Measurements from ENCODE around the gene SGTA. TPM values are rescaled to one million over a fixed set of nuclear protein-coding genes. Genes with fewer than 3 reads are reported as not detected.
"Not testable (repeated sequence)": the region's sequence is repeated elsewhere in the genome, so short reads cannot be mapped to it uniquely, and the experiment has no call there.

Gene SGTA
- total RNA-seq, 4 donors from 2014 or later: 43.4 to 86.8 (median 73.4) TPM

- H3K9me3 ChIP-seq: no peaks in the 10 kb centered on the region
- no peaks in the 10 kb centered on the region for H3K27me3 ChIP-seq
- H3K27ac ChIP-seq: no peak overlapping the region
- no peaks in the 10 kb centered on the region for H3K4me1 ChIP-seq
- 90 to 91% methylated on average over 8 to 14 of the region's 16 CpGs for WGBS, 2 donors
- no peaks in the 10 kb centered on the region for H3K36me3 ChIP-seq
- no peak for DNase-seq
- H3K4me3 ChIP-seq (replicated peaks in 1 of 3): no peak overlapping the region
- intact Hi-C loops (cut with DNase I): no loop called here
- TF ChIP-seq CTCF (IDR thresholded peaks at IDR 0.05) (no peak), POLR2A (IDR thresholded peaks at IDR 0.05) (no peak)
Observed at GRCh38 chr19:2714531-2715269, 68.4 kb downstream of the SGTA start.

- H3K9me3 ChIP-seq; H3K27ac ChIP-seq; H3K27me3 ChIP-seq; H3K36me3 ChIP-seq; intact Hi-C loops (cut with DNase I); DNase-seq; H3K4me3 ChIP-seq (replicated peaks in 1 of 3); H3K4me1 ChIP-seq: not testable (repeated sequence)
- WGBS, 2 donors: 74 to 85% methylated on average over 1 of the region's 1 CpG
Observed at GRCh38 chr19:2714102-2714501, 69.0 kb downstream of the SGTA start.

GRCh38 chr19:2713170-2713569 lies 69.9 kb downstream of the SGTA start:
- 91 to 96% methylated on average over 3 of the region's 3 CpGs for WGBS, 2 donors
- H3K9me3 ChIP-seq; H3K4me3 ChIP-seq (replicated peaks in 1 of 3); H3K36me3 ChIP-seq; H3K27ac ChIP-seq; H3K4me1 ChIP-seq; intact Hi-C loops (cut with DNase I); H3K27me3 ChIP-seq; DNase-seq: not testable (repeated sequence)

GRCh38 chr19:2711875-2712205 lies 71.2 kb downstream of the SGTA start:
- no peaks in the 10 kb centered on the region for H3K27me3 ChIP-seq
- intact Hi-C loops (cut with DNase I): no loop called here
- H3K9me3 ChIP-seq: no peaks in the 10 kb centered on the region
- WGBS, 2 donors: 55 to 64% methylated on average over 5 of the region's 5 CpGs
- no peak for DNase-seq
- no peak overlapping the region for H3K4me3 ChIP-seq (replicated peaks in 1 of 3)
- no peaks in the 10 kb centered on the region for H3K36me3 ChIP-seq
- no peak overlapping the region for H3K27ac ChIP-seq
- no peaks in the 10 kb centered on the region for H3K4me1 ChIP-seq
- TF ChIP-seq CTCF (IDR thresholded peaks at IDR 0.05): no peak
- no peak for TF ChIP-seq POLR2A (IDR thresholded peaks at IDR 0.05)

GRCh38 chr19:2711172-2711874 lies 71.8 kb downstream of the SGTA start:
- no peaks in the 10 kb centered on the region for H3K27me3 ChIP-seq
- no peak overlapping the region for H3K4me3 ChIP-seq (replicated peaks in 1 of 3)
- no peak overlapping the region for H3K27ac ChIP-seq
- intact Hi-C loops (cut with DNase I): no loop called here
- TF ChIP-seq POLR2A (IDR thresholded peaks at IDR 0.05) (no peak), CTCF (IDR thresholded peaks at IDR 0.05) (no peak)
- no peaks in the 10 kb centered on the region for H3K9me3 ChIP-seq
- no peak for DNase-seq
- no peaks in the 10 kb centered on the region for H3K36me3 ChIP-seq
- WGBS, 2 donors: 69 to 74% methylated on average over 17 of the region's 17 CpGs
- no peaks in the 10 kb centered on the region for H3K4me1 ChIP-seq

GRCh38 chr19:2706251-2706650 lies 76.8 kb downstream of the SGTA start:
- H3K4me3 ChIP-seq (replicated peaks in 1 of 3): no peak overlapping the region
- no peak overlapping the region for H3K27ac ChIP-seq
- intact Hi-C loops (cut with DNase I): no loop called here
- H3K27me3 ChIP-seq: no peaks in the 10 kb centered on the region
- no peak for DNase-seq
- WGBS, 2 donors: 97% methylated on average over 5 of the region's 5 CpGs
- H3K4me1 ChIP-seq: peaks cover 10 to 11% of the 10 kb centered on the region in 2 donors
- no peaks in the 10 kb centered on the region for H3K9me3 ChIP-seq
- TF ChIP-seq CTCF (IDR thresholded peaks at IDR 0.05) (no peak), POLR2A (IDR thresholded peaks at IDR 0.05) (no peak)
- H3K36me3 ChIP-seq: no peaks in the 10 kb centered on the region

Measured in thyroid gland (tissue), 4 donors.